HG03159 (cell line): Measurements from ENCODE around the gene ITPR2.
A peak's percentile ranks its signal among the peaks of the same experiment; 100 is the strongest.

Experiments
- ATAC-seq: cut with Tn5 transposase; IDR thresholded peaks from one replicate; pipeline ENCODE4 v1.9.1; 2021; ENCODE audit warnings: mild to moderate bottlenecking, moderate library complexity; ENCODE audit not compliant: unreplicated experiment

The ITPR2 gene

GRCh38 chr12:26735249-26735639, 97.8 kb downstream of the ITPR2 start:
- no peak for ATAC-seq

GRCh38 chr12:26734510-26735248, 98.3 kb downstream of the ITPR2 start:
- no peak for ATAC-seq

GRCh38 chr12:26732005-26732908, 100.7 kb downstream of the ITPR2 start:
- ATAC-seq = peak; percentile 68

- no peak for ATAC-seq
These were observed 102.3 kb downstream of the ITPR2 start for GRCh38 chr12:26730481-26731350.

GRCh38 chr12:26729137-26729671, 103.8 kb downstream of the ITPR2 start:
- ATAC-seq = peak; percentile 38

- peak; percentile 44 for ATAC-seq
These were observed 104.6 kb downstream of the ITPR2 start for GRCh38 chr12:26728205-26729050.

GRCh38 chr12:26727482-26728204, 105.4 kb downstream of the ITPR2 start:
- ATAC-seq = no peak

GRCh38 chr12:26726956-26727355, 106.0 kb downstream of the ITPR2 start:
- ATAC-seq = no peak

- no peak for ATAC-seq
These were observed 107.6 kb downstream of the ITPR2 start for GRCh38 chr12:26725276-26725916.

GRCh38 chr12:26724309-26724702, 108.7 kb downstream of the ITPR2 start:
- ATAC-seq = no peak

GRCh38 chr12:26723379-26724308, 109.3 kb downstream of the ITPR2 start:
- no peak for ATAC-seq

- ATAC-seq = no peak
These were observed 111.2 kb downstream of the ITPR2 start for GRCh38 chr12:26721800-26722199.

- ATAC-seq = no peak
These were observed 113.1 kb downstream of the ITPR2 start for GRCh38 chr12:26719852-26720251.

- ATAC-seq = no peak
These were observed 115.2 kb downstream of the ITPR2 start for GRCh38 chr12:26717757-26718156.

- ATAC-seq = no peak
These were observed 117.8 kb downstream of the ITPR2 start for GRCh38 chr12:26715232-26715631.

- ATAC-seq = peak; percentile 72
These were observed 119.1 kb downstream of the ITPR2 start for GRCh38 chr12:26713885-26714383.

- ATAC-seq = no peak
These were observed 120.1 kb downstream of the ITPR2 start for GRCh38 chr12:26712892-26713291.
